Right ventricle myocardium superior (tissue), 1 donor: ENCODE measurements around the gene ESPNL. TPM values are rescaled to one million over a fixed set of nuclear protein-coding genes. Genes with fewer than 3 reads are reported as not detected.

Experiments
- ATAC-seq: fragments of 200-7000 bp; cut with Tn5 transposase; one replicate; pipeline ENCODE4 v1.9.1; 2020; ENCODE audit warnings: mild to moderate bottlenecking; ENCODE audit not compliant: poor library complexity
- DNase-seq: peaks from one replicate; pipeline ENCODE4 v3.0.0-alpha.2; 2020
- intact Hi-C: fragments of 100-400 bp; cut with DNase I; formaldehyde crosslinking; loops from one replicate; pipeline ENCODE4 v1.11.2; 2022
- total RNA-seq: library from RNA; stranded (reverse); fragmentation: NEBNext Ultra II Directional; extraction: Animal tissue kit (Norgen Biotek cat#: 25700); gene quantifications from one replicate; pipeline ENCODE4 v1.2.1, GENCODE V29; 2021
- donor health status: DM: no; HTN: yes; CAD: no; lungs with severe emphysema.

The ESPNL gene
- total RNA-seq, 1 donor from 2014 or later = not detected

GRCh38 chr2:238159071-238159539, 59.0 kb downstream of the ESPNL start:
- intact Hi-C loops = no loop called here
- ATAC-seq = no peak
- DNase-seq = peak; percentile 32

DNA sequence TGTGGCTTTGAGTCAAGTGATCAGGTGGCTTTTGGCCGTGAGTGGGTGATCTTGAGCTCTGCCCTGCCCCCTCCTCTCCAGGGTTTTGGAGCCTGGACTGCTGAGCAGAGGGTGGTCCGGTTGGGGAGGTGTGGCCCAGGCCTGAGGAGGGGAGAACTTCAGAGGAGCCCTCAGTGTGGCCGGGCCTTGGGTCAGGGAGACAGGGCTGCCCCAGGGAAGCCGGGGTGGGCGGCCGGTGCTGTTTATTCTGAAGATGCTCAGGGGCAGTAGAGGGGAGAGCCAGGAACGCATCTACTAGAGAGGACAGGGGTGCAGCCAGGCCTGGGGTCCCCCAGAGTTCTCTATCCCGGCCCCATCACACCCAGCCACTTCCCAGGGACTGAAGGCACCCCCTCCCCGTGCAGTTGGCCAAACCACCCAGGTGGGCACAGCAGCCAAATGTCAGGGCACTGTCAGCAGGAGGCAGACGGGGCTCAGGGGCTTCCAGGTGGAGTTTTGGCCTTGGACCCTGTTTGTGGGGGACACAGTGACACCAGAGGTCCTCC, 59.6 kb downstream of the ESPNL start:
- peak; percentile 36 for DNase-seq
- no peak for ATAC-seq
- intact Hi-C loops = no loop called here

DNA sequence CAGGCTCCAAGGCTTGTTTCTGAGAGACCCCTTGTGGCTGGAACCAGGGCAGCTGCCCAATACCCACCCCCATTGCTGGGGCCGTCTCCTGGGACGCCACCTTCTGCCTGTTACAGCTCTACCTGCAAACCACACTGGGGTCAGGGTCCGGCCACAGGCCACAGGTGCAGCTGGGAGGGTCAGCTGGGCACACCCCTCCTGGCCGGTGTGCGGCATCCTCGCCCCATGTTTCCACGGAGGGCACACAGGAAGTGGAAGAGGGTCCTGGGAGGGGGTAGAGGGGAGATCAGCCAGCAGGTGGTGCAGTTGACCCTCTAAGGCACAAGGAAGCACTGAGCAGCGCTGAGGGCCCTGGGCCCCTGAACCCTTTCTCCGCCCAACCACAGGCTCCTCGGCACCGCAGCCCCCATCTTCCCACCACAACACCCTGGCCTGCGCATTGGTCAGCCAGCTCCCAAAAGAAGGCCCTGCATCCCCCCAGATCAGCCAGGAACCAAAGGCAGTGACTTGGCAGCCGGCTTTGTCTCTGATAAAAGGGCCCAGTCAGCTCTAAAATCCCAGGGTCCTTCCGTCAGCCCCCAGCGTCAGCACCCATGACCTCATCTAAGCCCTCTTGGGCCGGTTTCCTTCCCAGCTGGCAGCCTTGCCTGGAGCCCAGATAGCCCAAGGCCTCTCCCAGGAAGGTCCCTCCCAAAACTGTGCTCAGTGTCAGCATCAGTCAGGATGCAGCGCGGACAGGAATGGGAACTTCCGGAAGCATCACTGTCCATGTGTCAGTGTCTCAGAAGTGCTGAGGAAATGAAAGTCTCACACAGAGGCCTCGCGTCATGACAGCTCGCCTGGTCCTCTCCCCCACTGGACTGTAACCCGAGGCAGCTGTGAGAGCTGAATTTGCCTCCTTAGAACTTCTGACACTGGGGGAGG, 60.3 kb downstream of the ESPNL start:
- intact Hi-C loops = no loop called here
- DNase-seq = peak; percentile 40
- ATAC-seq = no peak

DNA sequence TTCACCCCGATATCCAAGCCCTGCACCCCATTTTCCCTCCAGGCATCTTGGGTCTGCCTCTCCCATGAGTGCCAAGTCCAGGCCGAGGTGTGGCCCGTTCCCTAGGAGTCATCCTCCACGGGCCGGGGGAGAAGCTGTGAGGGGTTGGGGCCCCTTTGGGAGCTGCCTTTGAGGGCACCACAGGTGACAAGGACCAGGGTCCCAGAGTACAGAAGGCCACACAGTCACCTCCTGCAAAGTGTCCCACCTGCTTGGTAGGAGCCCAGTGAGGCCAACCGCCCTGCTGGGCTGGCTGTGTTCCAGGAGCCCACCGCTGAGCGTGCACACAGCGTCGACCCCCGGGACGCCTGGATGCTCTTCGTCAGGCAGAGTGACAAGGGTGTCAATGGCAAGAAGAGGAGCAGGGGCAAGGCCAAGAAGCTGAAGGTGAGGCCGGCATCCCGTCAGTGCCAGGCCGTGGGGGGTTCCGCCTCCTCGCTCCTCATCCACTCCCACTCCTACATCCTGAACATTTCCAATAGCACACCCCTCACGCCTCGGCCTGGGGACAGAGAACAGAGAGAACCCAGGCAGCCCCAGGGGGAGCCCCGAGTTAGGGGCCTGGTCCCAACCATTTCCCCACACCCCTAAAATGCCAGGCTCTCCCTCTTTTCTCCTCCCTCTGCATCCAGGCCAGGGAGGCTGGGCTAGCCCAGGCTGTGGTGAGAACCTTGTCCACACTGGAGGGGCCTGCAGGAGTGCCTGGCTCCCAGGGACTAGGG, 61.3 kb downstream of the ESPNL start:
- DNase-seq = peak; percentile 37
- ATAC-seq = no peak
- intact Hi-C loops = no loop called here

- no peak for ATAC-seq
- intact Hi-C loops = no loop called here
- DNase-seq = no peak
These were observed 62.2 kb downstream of the ESPNL start for GRCh38 chr2:238162251-238162845.

DNA sequence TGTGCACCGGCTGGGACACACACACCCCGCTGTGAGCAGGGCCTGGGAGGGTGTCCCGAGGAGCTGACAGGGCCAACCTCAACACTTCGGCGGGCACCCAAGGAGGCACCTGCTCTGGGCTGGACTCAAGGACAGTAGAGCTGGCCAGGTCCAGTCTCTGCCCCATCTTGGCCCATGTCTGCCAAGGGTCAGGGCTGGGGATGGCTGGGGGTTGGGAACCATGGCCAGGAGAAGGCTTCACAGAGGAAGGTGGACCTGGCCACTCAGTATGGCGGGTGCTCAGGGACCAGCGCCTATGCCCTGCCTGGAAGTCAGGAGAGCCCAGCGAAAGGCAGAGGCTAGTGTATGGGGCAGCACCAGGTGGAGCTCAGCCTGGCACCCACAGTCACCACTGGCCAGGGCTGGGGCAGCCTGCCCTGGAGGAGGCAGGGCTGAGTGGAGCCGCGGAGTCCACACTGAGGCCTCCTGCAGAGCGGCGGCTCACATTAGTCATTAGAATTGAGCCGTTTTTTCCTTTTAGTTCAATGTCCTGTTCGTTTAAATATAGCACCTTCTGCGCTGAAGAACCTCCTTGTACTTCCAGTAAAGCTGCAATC, 62.8 kb downstream of the ESPNL start:
- DNase-seq = no peak
- intact Hi-C loops = no loop called here

GRCh38 chr2:238163481-238164198, 63.5 kb downstream of the ESPNL start:
- intact Hi-C loops = no loop called here
- DNase-seq (no peak), ATAC-seq (no peak)

More for the DNA sequence above, 62.8 kb downstream of the ESPNL start:
- ATAC-seq = no peak

DNA sequence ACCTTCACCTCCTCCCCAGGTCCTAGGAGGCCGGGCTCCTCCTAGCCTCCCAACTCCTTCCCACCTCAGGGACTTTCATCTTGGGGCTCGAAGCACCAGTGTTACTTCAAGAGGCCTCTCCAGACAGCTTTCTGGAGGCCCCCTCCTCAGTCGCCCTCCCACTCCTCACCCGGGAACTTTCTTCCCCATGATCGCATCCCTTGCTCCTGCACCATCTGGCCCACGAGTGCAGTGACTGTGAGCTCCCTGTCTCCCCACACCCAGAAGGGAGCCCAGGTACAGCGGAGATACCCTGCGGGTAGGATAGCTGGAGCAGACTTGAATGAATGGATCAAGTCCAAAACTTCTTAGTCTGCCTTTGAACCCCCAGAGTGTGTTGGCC, 64.8 kb downstream of the ESPNL start:
- DNase-seq (no peak), ATAC-seq (no peak)
- intact Hi-C loops = no loop called here

- intact Hi-C loops = no loop called here
- ATAC-seq (no peak), DNase-seq (peak; percentile 35)
These were observed 65.3 kb downstream of the ESPNL start for GRCh38 chr2:238165288-238165921.

DNA sequence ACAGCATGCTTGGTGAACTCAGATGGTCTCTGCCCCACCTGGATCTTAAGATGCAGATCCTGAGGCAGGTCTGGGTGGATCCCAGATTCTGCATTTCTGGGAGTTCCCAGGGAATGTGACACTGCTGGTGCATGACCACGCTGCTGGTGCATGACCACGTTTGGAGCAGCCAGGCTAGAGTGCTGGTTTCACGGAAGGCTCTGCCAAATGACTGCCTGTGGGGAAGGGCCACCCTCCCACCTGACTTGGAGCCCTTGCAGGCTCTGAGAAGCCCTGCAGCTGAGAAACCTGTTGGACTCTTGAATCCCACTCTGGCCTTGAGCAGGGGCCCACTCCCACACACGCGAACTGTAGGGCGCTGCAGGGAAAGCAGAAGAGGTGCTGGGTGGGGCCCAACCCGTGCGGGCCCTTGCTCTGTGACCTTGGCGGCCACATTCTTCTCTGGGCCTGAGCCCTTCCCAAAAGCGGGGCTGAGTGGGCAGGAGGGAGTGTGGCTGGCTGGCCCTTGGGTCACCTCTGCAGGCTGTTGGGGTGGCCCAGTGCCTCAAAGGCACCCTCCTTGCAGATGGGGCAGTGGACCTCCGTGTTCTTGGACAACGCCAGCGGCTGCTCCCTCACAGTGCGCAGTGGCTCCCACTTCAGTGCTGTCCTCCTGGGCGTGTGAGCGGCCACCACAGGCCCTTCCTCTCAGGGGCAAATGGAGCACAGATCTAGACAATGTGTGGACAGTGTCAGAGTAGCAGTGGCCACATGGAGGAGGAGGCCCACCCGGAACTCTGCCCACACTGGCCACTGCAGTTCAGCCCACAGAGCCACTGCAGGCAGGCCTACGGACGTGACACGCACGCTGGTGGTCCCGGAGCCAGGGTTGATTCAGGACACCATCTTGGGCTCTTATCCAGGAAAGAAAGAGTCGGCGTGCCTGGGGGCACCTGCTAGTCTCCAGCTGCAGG, 66.5 kb downstream of the ESPNL start:
- intact Hi-C loops = no loop called here
- DNase-seq = no peak
- ATAC-seq = no peak

DNA sequence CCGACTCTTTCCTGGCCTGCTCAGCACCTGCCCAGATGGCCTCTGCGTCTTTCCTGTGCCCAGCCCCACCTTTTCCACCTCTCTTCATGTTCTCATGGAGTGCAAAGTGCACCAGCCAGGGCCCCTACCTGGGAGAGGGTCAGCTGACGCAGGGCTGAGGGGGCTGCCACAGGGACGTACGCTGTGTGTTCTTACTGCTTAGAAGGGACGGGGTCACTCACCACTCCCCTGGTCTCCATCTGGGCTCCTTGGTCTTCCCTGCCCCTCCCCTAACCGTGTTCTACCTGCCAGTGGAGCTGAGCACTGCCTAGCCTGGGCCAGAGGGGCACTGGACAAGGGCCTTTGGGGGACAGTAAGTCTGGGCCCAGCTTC, 67.2 kb downstream of the ESPNL start:
- intact Hi-C loops = no loop called here
- DNase-seq (no peak), ATAC-seq (no peak)

GRCh38 chr2:238167761-238168160, 67.6 kb downstream of the ESPNL start:
- DNase-seq (no peak), ATAC-seq (no peak)
- intact Hi-C loops = no loop called here

- intact Hi-C loops = no loop called here
- ATAC-seq (no peak), DNase-seq (no peak)
These were observed 68.3 kb downstream of the ESPNL start for GRCh38 chr2:238168196-238169047.

GRCh38 chr2:238169048-238169707, 69.0 kb downstream of the ESPNL start:
- no peak for DNase-seq

DNA sequence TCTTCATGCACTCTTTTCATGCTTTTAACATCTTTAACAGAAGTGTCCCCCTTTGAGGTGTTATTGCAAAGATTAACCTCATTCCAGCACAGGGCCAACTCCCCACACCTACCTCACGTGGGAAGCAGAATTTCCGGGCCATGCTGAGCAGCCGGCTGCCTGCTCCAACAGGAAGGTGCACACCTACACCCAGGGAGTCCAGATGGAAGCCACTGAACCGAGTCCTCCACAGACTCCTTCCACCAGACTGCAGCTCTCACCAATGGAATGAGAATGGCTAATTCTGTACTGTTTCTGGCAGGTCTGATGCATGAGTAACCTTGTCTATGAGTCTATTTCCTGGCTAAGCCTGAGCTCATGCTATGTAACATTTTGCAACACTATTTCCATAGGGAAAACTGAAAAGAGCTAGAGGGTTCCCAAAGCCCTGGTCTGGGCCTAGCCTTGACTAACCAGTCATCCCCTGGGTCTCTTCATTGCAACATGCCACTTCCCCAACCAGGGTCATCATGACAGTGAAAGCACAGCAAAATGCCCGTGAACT, 69.6 kb downstream of the ESPNL start:
- intact Hi-C loops = no loop called here
- peak; percentile 51 for ATAC-seq
- no peak for DNase-seq

More at GRCh38 chr2:238169048-238169707, 69.0 kb downstream of the ESPNL start:
- intact Hi-C loops = no loop called here
- peak; percentile 48 for ATAC-seq
